ENCODE results near the gene MICOS13. TPM values are rescaled to one million over a fixed set of nuclear protein-coding genes. Genes with fewer than 3 reads are reported as not detected.
A peak's percentile ranks its signal among the peaks of the same experiment; 100 is the strongest.
"Not testable (repeated sequence)": the region's sequence is repeated elsewhere in the genome, so short reads cannot be mapped to it uniquely, and the experiment has no call there.

MICOS13 gene
- total RNA-seq, 2 experiments from 2014 or later: 42.6 to 44.1 TPM

- POLR2A ChIA-PET: no interaction called here
- Mint-ChIP-seq H3K4me3 (no peak overlapping the region), H3K36me3 (peaks cover 16% of the 10 kb centered on the region), H3K27me3 (no peaks in the 10 kb centered on the region), H3K9me3 (no peaks in the 10 kb centered on the region), H3K27ac (no peak overlapping the region), H3K4me1 (peaks cover 7% of the 10 kb centered on the region)
- ATAC-seq (ENCODE audit: low read depth): no peak
- DNase-seq: no peak
These were observed 15.4 kb upstream of the MICOS13 start for GRCh38 chr19:5695649-5696195.

GRCh38 chr19:5694956-5695648 lies 14.8 kb upstream of the MICOS13 start:
- DNase-seq (no peak), ATAC-seq (ENCODE audit: low read depth) (no peak)
- Mint-ChIP-seq H3K36me3 (peaks cover 18% of the 10 kb centered on the region), H3K9me3 (no peaks in the 10 kb centered on the region), H3K27ac (peak overlapping the region; percentile 21), H3K27me3 (no peaks in the 10 kb centered on the region), H3K4me3 (no peak overlapping the region), H3K4me1 (peaks cover 7% of the 10 kb centered on the region)
- POLR2A ChIA-PET: no interaction called here

GRCh38 chr19:5694167-5694955 lies 14.0 kb upstream of the MICOS13 start:
- DNase-seq (no peak), ATAC-seq (ENCODE audit: low read depth) (no peak)
- peaks cover 10% of the 10 kb centered on the region for H3K4me1 Mint-ChIP-seq
- no peaks in the 10 kb centered on the region for H3K9me3 Mint-ChIP-seq
- peaks cover 18% of the 10 kb centered on the region for H3K36me3 Mint-ChIP-seq
- POLR2A ChIA-PET: interaction anchor here (0.6 kb wide), 1 partner anchor 111 kb away, joined by 5 read pairs; no protein-coding TSS in a partner anchor
- no peak overlapping the region for H3K4me3 Mint-ChIP-seq
- H3K27ac Mint-ChIP-seq: no peak overlapping the region
- no peaks in the 10 kb centered on the region for H3K27me3 Mint-ChIP-seq

GRCh38 chr19:5693195-5694166 lies 13.2 kb upstream of the MICOS13 start:
- no peak for ATAC-seq (ENCODE audit: low read depth)
- Mint-ChIP-seq H3K9me3 (no peaks in the 10 kb centered on the region), H3K4me1 (peaks cover 12% of the 10 kb centered on the region), H3K36me3 (peaks cover 13% of the 10 kb centered on the region), H3K27ac (no peak overlapping the region), H3K27me3 (no peaks in the 10 kb centered on the region), H3K4me3 (no peak overlapping the region)
- DNase-seq: no peak
- POLR2A ChIA-PET: interaction anchor here (0.6 kb wide), 1 partner anchor 110 kb away, joined by 5 read pairs; no protein-coding TSS in a partner anchor

- DNase-seq (no peak), ATAC-seq (ENCODE audit: low read depth) (no peak)
- POLR2A ChIA-PET: no interaction called here
- peak overlapping the region; percentile 98 for H3K4me3 Mint-ChIP-seq
- no peaks in the 10 kb centered on the region for H3K9me3 Mint-ChIP-seq
- no peaks in the 10 kb centered on the region for H3K27me3 Mint-ChIP-seq
- H3K27ac Mint-ChIP-seq: no peak overlapping the region
- peaks cover 13% of the 10 kb centered on the region for H3K36me3 Mint-ChIP-seq
- peaks cover 13% of the 10 kb centered on the region for H3K4me1 Mint-ChIP-seq
These were observed 12.4 kb upstream of the MICOS13 start for GRCh38 chr19:5692723-5693194.

- POLR2A ChIA-PET: interaction anchor here (1.2 to 3.8 kb wide), 4 partner anchors 16 to 136 kb away, joined by 4 to 60 read pairs (median 15); partner anchors contain the start of genes CATSPERD, LONP1, SAFB and SAFB2
- Mint-ChIP-seq H3K4me1 (peaks cover 13% of the 10 kb centered on the region), H3K9me3 (no peaks in the 10 kb centered on the region), H3K4me3 (peak overlapping the region; percentile 98), H3K27me3 (no peaks in the 10 kb centered on the region), H3K36me3 (peaks cover 13% of the 10 kb centered on the region), H3K27ac (peak overlapping the region; percentile 54)
- DNase-seq (no peak), ATAC-seq (ENCODE audit: low read depth) (no peak)
These were observed 11.8 kb upstream of the MICOS13 start for GRCh38 chr19:5691822-5692722.

- Mint-ChIP-seq H3K9me3 (no peaks in the 10 kb centered on the region), H3K27me3 (no peaks in the 10 kb centered on the region), H3K36me3 (peaks cover 13% of the 10 kb centered on the region), H3K27ac (peak overlapping the region; percentile 95), H3K4me1 (peaks cover 16% of the 10 kb centered on the region), H3K4me3 (peak overlapping the region; percentile 98)
- no peak for ATAC-seq (ENCODE audit: low read depth)
- peak; percentile 63 for DNase-seq
- POLR2A ChIA-PET: interaction anchor here (0.9 to 3.8 kb wide), 6 partner anchors 10 to 137 kb away, joined by 4 to 60 read pairs (median 6); partner anchors contain the start of genes CATSPERD, LONP1, SAFB and SAFB2
These were observed 10.9 kb upstream of the MICOS13 start for GRCh38 chr19:5690955-5691821.

GRCh38 chr19:5690125-5690954 lies 10.0 kb upstream of the MICOS13 start, which contains the start of gene RPL36:
RPL36 (plus strand) TSS chr19:5690295; CDS start chr19:5690508, 213 bp downstream.
- H3K4me1 Mint-ChIP-seq: peaks cover 16% of the 10 kb centered on the region

GRCh38 chr19:5688262-5688881 lies 8.1 kb upstream of the MICOS13 start:
- not testable (repeated sequence) for DNase-seq; ATAC-seq (ENCODE audit: low read depth); H3K27me3 Mint-ChIP-seq; H3K9me3 Mint-ChIP-seq
- Mint-ChIP-seq H3K4me3 (peak overlapping the region; percentile 49), H3K27ac (peak overlapping the region; percentile 67), H3K36me3 (peaks cover 14% of the 10 kb centered on the region), H3K4me1 (peaks cover 16% of the 10 kb centered on the region)
- POLR2A ChIA-PET: interaction anchor here (2.9 to 3.8 kb wide), 2 partner anchors 30 to 31 kb away, joined by 26 to 60 read pairs; partner anchors contain the start of genes CATSPERD and LONP1

More at GRCh38 chr19:5690125-5690954, 10.0 kb upstream of the MICOS13 start, which contains the start of gene RPL36:
- DNase-seq (peak; percentile 100), ATAC-seq (ENCODE audit: low read depth) (peak; percentile 69)
- POLR2A ChIA-PET: interaction anchor here (0.6 to 3.8 kb wide), 13 partner anchors 10 to 213 kb away, joined by 3 to 60 read pairs (median 6); partner anchors contain the start of genes CATSPERD, LONP1, NDUFA11 and SAFB
- Mint-ChIP-seq H3K9me3 (no peaks in the 10 kb centered on the region), H3K27me3 (no peaks in the 10 kb centered on the region), H3K27ac (peak within 1 kb of the TSS; percentile 95), H3K36me3 (peaks cover 13% of the 10 kb centered on the region), H3K4me3 (peak within 1 kb of the TSS; percentile 98)
